Ishikawa (cell line): Measurements from ENCODE around the gene CKM.

Experiments used
- CEBPB ChIP-seq: IDR thresholded peaks from 2 replicates; pipeline ENCODE4 v1.6.1; 2012
- EP300 ChIP-seq: IDR thresholded peaks from 2 replicates; pipeline ENCODE4 v1.6.1; 2012; ENCODE audit warnings: borderline replicate concordance
- FOXM1 ChIP-seq: IDR thresholded peaks from 2 replicates; pipeline ENCODE4 v1.6.1; 2012; ENCODE audit warnings: low read depth, borderline replicate concordance
- YY1 ChIP-seq: IDR thresholded peaks from 2 replicates; pipeline ENCODE4 v1.6.1; 2012; ENCODE audit warnings: low read depth
- ZBTB7A ChIP-seq: IDR thresholded peaks from 2 replicates; pipeline ENCODE4 v1.6.1; 2012; ENCODE audit warnings: low read depth
- TF ChIP-seq, protein P1 (sequence below): IDR thresholded peaks from 2 replicates; pipeline ENCODE4 v1.6.1; 2012
- TF ChIP-seq, protein P2 (sequence below): IDR thresholded peaks from 2 replicates; pipeline ENCODE4 v1.6.1; 2012; ENCODE audit warnings: low read depth, mild to moderate bottlenecking

DNA sequence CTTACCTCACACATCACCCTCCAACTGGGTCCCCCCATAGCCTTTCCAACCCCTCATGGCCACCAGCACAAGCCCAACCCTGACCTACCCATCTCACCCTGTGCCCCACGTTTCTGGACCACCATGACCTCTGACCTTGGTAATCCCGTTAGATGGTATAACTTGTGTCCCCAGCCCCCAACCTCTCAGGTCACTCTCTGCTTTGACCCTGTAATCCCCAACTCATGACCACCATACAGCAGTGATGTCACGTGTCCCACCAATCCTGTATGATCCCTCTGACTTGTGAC, 26.4 kb upstream of the CKM start:
- TF ChIP-seq CEBPB (no peak), FOXM1 (no peak), YY1 (no peak), EP300 (no peak), ZBTB7A (no peak)
- TF ChIP-seq, protein P1, sequence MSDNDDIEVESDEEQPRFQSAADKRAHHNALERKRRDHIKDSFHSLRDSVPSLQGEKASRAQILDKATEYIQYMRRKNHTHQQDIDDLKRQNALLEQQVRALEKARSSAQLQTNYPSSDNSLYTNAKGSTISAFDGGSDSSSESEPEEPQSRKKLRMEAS: no peak
- TF ChIP-seq, protein P2, sequence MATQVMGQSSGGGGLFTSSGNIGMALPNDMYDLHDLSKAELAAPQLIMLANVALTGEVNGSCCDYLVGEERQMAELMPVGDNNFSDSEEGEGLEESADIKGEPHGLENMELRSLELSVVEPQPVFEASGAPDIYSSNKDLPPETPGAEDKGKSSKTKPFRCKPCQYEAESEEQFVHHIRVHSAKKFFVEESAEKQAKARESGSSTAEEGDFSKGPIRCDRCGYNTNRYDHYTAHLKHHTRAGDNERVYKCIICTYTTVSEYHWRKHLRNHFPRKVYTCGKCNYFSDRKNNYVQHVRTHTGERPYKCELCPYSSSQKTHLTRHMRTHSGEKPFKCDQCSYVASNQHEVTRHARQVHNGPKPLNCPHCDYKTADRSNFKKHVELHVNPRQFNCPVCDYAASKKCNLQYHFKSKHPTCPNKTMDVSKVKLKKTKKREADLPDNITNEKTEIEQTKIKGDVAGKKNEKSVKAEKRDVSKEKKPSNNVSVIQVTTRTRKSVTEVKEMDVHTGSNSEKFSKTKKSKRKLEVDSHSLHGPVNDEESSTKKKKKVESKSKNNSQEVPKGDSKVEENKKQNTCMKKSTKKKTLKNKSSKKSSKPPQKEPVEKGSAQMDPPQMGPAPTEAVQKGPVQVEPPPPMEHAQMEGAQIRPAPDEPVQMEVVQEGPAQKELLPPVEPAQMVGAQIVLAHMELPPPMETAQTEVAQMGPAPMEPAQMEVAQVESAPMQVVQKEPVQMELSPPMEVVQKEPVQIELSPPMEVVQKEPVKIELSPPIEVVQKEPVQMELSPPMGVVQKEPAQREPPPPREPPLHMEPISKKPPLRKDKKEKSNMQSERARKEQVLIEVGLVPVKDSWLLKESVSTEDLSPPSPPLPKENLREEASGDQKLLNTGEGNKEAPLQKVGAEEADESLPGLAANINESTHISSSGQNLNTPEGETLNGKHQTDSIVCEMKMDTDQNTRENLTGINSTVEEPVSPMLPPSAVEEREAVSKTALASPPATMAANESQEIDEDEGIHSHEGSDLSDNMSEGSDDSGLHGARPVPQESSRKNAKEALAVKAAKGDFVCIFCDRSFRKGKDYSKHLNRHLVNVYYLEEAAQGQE: no peak
